Astrocyte (in vitro differentiated cells and primary cell): ENCODE data around the gene SYT7.

Source experiments
- CTCF ChIP-seq: IDR thresholded peaks from 2 replicates; pipeline ENCODE4 v1.5.1; 2011; ENCODE audit warnings: low read depth, mild to moderate bottlenecking, inconsistent platforms, low read length, moderate library complexity; ENCODE audit not compliant: insufficient read depth
- EZH2 ChIP-seq: IDR thresholded peaks from 2 replicates; pipeline ENCODE4 v1.6.1; 2012; ENCODE audit warnings: mild to moderate bottlenecking, low read length, inconsistent platforms; ENCODE audit not compliant: insufficient read depth

GRCh38 chr11:61522881-61523280, 58.0 kb downstream of the SYT7 start:
- no peak for TF ChIP-seq CTCF
- no peak for TF ChIP-seq EZH2
